Right atrium auricular region (tissue), 2 donors: ENCODE measurements around the gene DNAH9. TPM values are rescaled to one million over a fixed set of nuclear protein-coding genes. Genes with fewer than 3 reads are reported as not detected.

Experiments used
- DNase-seq: peaks from one replicate; pipeline ENCODE4 v3.0.0-alpha.2; 2019; ENCODE audit warnings: low spot score
- H3K27ac ChIP-seq, 2 donors: fragments of 200-600 bp; sonication (generic); 1 replicate in 1 of 2; 2 replicates in 1 of 2; pipeline ENCODE4 v1.5.1; 2016 to 2019
- H3K27me3 ChIP-seq, 2 donors: fragments of 200-600 bp; sonication (generic); one replicate each; pipeline versions ENCODE4 v1.5.1 to v1.6.0; 2017 to 2019
- H3K36me3 ChIP-seq: fragments of 200-600 bp; sonication (generic); one replicate; pipeline ENCODE4 v1.5.1; 2016
- H3K4me1 ChIP-seq, 2 donors: fragments of 200-600 bp; sonication (generic); one replicate each; pipeline versions ENCODE4 v1.5.1 to v1.6.0; 2017 to 2019
- H3K4me3 ChIP-seq, 2 donors: fragments of 200-600 bp; sonication (generic); 1 replicate in 1 of 2; 2 replicates in 1 of 2; pipeline ENCODE4 v1.5.1; 2017 to 2019; ENCODE audit warnings: mild to moderate bottlenecking in 1 of 2, moderate library complexity in 1 of 2
- H3K9me3 ChIP-seq, 2 donors: fragments of 200-600 bp; sonication (generic); one replicate each; pipeline ENCODE4 v1.5.1; 2019
- CTCF ChIP-seq, 2 donors: fragments of 200-600 bp; sonication (generic); IDR thresholded peaks; one replicate each; pipeline ENCODE4 v1.5.1; 2019; ENCODE audit warnings: antibody characterized with exemption in 2 of 2
- total RNA-seq, 2 donors: library from RNA; depleted of rRNA; stranded (reverse); fragments of >200 nt; gene quantifications; one replicate each; pipeline ENCODE4 v1.1.0, GENCODE V29; 2016

The DNAH9 gene
- total RNA-seq, 2 donors from 2014 or later = 0.63 TPM; not detected in 1

- H3K27me3 ChIP-seq = no peaks in the 10 kb centered on the region
- no peaks in the 10 kb centered on the region for H3K4me1 ChIP-seq
- peak; percentile 50 for DNase-seq
These were observed 286.8 kb downstream of the DNAH9 start for GRCh38 chr17:11885051-11885450.

GRCh38 chr17:11889266-11889665 is 291.0 kb downstream of the DNAH9 start:
- TF ChIP-seq CTCF (IDR thresholded peaks at IDR 0.05) = no peak
- Histone ChIP-seq H3K4me3 (no peak overlapping the region), H3K9me3 (no peaks in the 10 kb centered on the region), H3K27ac (no peak overlapping the region), H3K27me3 (no peaks in the 10 kb centered on the region), H3K4me1 (no peaks in the 10 kb centered on the region), H3K36me3 (no peaks in the 10 kb centered on the region)
- no peak for DNase-seq

More at GRCh38 chr17:11885051-11885450, 286.8 kb downstream of the DNAH9 start:
- H3K36me3 ChIP-seq = no peaks in the 10 kb centered on the region
- no peak overlapping the region for H3K4me3 ChIP-seq
- H3K27ac ChIP-seq = no peak overlapping the region
- no peak for TF ChIP-seq CTCF (IDR thresholded peaks at IDR 0.05)
- no peaks in the 10 kb centered on the region for H3K9me3 ChIP-seq

- H3K36me3 ChIP-seq = no peaks in the 10 kb centered on the region
- no peak for TF ChIP-seq CTCF (IDR thresholded peaks at IDR 0.05)
These were observed 295.6 kb downstream of the DNAH9 start for GRCh38 chr17:11893862-11894261.

GRCh38 chr17:11896199-11896598 is 297.9 kb downstream of the DNAH9 start:
- Histone ChIP-seq H3K27ac (no peak overlapping the region), H3K36me3 (no peaks in the 10 kb centered on the region), H3K27me3 (no peaks in the 10 kb centered on the region), H3K4me3 (no peak overlapping the region), H3K4me1 (peaks cover 0 to 6% of the 10 kb centered on the region in 2 donors), H3K9me3 (no peaks in the 10 kb centered on the region)
- no peak for DNase-seq
- no peak for TF ChIP-seq CTCF (IDR thresholded peaks at IDR 0.05)

More at GRCh38 chr17:11893862-11894261, 295.6 kb downstream of the DNAH9 start:
- Histone ChIP-seq H3K4me1 (no peaks in the 10 kb centered on the region), H3K27me3 (no peaks in the 10 kb centered on the region), H3K9me3 (no peaks in the 10 kb centered on the region), H3K27ac (no peak overlapping the region), H3K4me3 (no peak overlapping the region)
- DNase-seq = no peak

- DNase-seq = no peak
- TF ChIP-seq CTCF (IDR thresholded peaks at IDR 0.05) = no peak
- H3K4me1 ChIP-seq = peaks cover 0 to 6% of the 10 kb centered on the region in 2 donors
- no peak overlapping the region for H3K27ac ChIP-seq
- H3K27me3 ChIP-seq = no peaks in the 10 kb centered on the region
- H3K4me3 ChIP-seq = no peak overlapping the region
- no peaks in the 10 kb centered on the region for H3K36me3 ChIP-seq
- no peaks in the 10 kb centered on the region for H3K9me3 ChIP-seq
These were observed 300.4 kb downstream of the DNAH9 start for GRCh38 chr17:11898526-11899235.

GRCh38 chr17:11899537-11899942 is 301.3 kb downstream of the DNAH9 start:
- H3K27ac ChIP-seq = no peak overlapping the region
- TF ChIP-seq CTCF (IDR thresholded peaks at IDR 0.05) = no peak
- DNase-seq = no peak
- H3K27me3 ChIP-seq = no peaks in the 10 kb centered on the region
- H3K36me3 ChIP-seq = no peaks in the 10 kb centered on the region
- H3K9me3 ChIP-seq = no peaks in the 10 kb centered on the region
- no peak overlapping the region for H3K4me3 ChIP-seq
- H3K4me1 ChIP-seq = peaks cover 0 to 6% of the 10 kb centered on the region in 2 donors
